Esophagus muscularis mucosa (tissue), 2 donors: ENCODE measurements around the gene PHKA2.

ENCODE experiments used
- EP300 ChIP-seq: sonication (generic); formaldehyde crosslinking; IDR thresholded peaks from one replicate; pipeline ENCODE4 v1.6.1; 2017; ENCODE audit warnings: antibody characterized with exemption
- POLR2A ChIP-seq: fragments of 450-650 bp; IDR thresholded peaks from one replicate; pipeline ENCODE4 v1.6.1; 2017; ENCODE audit warnings: antibody characterized with exemption, moderate library complexity, mild to moderate bottlenecking, low read depth

DNA sequence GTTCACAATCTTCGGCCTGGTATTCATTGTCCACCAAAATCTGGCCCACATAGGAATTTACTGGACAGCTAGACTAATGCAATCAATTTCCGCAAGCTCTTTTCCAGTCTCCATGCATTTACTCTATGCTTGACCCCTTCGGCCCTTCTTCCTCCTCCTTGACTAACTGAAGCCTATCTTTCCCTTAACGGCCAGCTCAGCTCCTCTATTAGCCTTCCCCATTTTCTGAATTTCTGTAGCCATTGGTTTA is 1.2 kb upstream of the PHKA2 start:
- no peak for TF ChIP-seq EP300
- TF ChIP-seq POLR2A = no peak
